ENCODE measurements around the gene ARHGAP26. TPM values are rescaled to one million over a fixed set of nuclear protein-coding genes. Genes with fewer than 3 reads are reported as not detected.
A peak's percentile ranks its signal among the peaks of the same experiment; 100 is the strongest.

ARHGAP26 gene
- total RNA-seq, 1 experiment from 2014 or later, result 34.5 TPM

- BruUV-seq (replicated peaks), result no TSS peak
These were observed 152.2 kb downstream of the ARHGAP26 start for GRCh38 chr5:142922223-142922952.

More at GRCh38 chr5:142922223-142922952, 152.2 kb downstream of the ARHGAP26 start:
- TF ChIP-seq ELF1 (IDR thresholded peaks at IDR 0.05; ENCODE audit: borderline replicate concordance, low read depth) (no peak), RAD21 (IDR thresholded peaks at IDR 0.05; ENCODE audit: low read depth) (peak; percentile 69)
- TF ChIP-seq, protein P1, sequence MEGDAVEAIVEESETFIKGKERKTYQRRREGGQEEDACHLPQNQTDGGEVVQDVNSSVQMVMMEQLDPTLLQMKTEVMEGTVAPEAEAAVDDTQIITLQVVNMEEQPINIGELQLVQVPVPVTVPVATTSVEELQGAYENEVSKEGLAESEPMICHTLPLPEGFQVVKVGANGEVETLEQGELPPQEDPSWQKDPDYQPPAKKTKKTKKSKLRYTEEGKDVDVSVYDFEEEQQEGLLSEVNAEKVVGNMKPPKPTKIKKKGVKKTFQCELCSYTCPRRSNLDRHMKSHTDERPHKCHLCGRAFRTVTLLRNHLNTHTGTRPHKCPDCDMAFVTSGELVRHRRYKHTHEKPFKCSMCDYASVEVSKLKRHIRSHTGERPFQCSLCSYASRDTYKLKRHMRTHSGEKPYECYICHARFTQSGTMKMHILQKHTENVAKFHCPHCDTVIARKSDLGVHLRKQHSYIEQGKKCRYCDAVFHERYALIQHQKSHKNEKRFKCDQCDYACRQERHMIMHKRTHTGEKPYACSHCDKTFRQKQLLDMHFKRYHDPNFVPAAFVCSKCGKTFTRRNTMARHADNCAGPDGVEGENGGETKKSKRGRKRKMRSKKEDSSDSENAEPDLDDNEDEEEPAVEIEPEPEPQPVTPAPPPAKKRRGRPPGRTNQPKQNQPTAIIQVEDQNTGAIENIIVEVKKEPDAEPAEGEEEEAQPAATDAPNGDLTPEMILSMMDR (IDR thresholded peaks at IDR 0.05 in 2 of 3, conservative IDR thresholded peaks at IDR 0.05 in 1 of 3; ENCODE audit: borderline replicate concordance in 1 of 3, insufficient read depth in 1 of 3, low read depth in 2 of 3, low read length in 2 of 3), result peak; percentile 35 to 56 (median 51); a peak in 5 of 6 replicates
- RAD21 ChIA-PET (ENCODE audit: low non-redundant PET in 1 of 2, low total read pairs in 2 of 2, uncharacterized antibody in 2 of 2, unreplicated experiment in 2 of 2), result no interaction called here
- no peak overlapping the region for H3K27ac ChIP-seq (ENCODE audit: low read depth, low read length)
- no peaks in the 10 kb centered on the region for H3K4me1 ChIP-seq (ENCODE audit: control insufficient read depth in 1 of 2, insufficient read depth in 2 of 2, low read length in 2 of 2)
- DNase-seq (ENCODE audit: low read depth, low spot score), result no peak
- no peaks in the 10 kb centered on the region for H4K20me1 ChIP-seq (ENCODE audit: insufficient read depth)
- CTCF ChIA-PET, result interaction anchor here (1.0 to 1.7 kb wide), 2 partner anchors 34 to 43 kb away, joined by 3 to 7 read pairs; no protein-coding TSS in a partner anchor
- intact Hi-C loops (cut with micrococcal nuclease), result loop anchor here (1.0 to 5.0 kb wide), 3 partner anchors 43 to 1260 kb away; no protein-coding TSS in a partner anchor
- POLR2A ChIA-PET, result no interaction called here
- no peaks in the 10 kb centered on the region for H3K9me3 ChIP-seq (ENCODE audit: control insufficient read depth in 1 of 2, insufficient read depth in 1 of 2, low read depth in 1 of 2, low read length in 2 of 2)
- no peak overlapping the region for H2AFZ ChIP-seq (ENCODE audit: low read depth, low read length, poor library complexity, severe bottlenecking)
- peak; percentile 75 for ATAC-seq
- H3K9ac ChIP-seq (ENCODE audit: low read length), result no peak overlapping the region
- no peaks in the 10 kb centered on the region for H3K9me2 ChIP-seq (ENCODE audit: insufficient read depth)
- no peaks in the 10 kb centered on the region for H3K79me2 ChIP-seq (ENCODE audit: insufficient read depth, low read length)
- H3K36me3 ChIP-seq (ENCODE audit: control insufficient read depth in 1 of 2, insufficient read depth in 2 of 2, low read length in 2 of 2), result no peaks in the 10 kb centered on the region
- no peak overlapping the region for H3K4me2 ChIP-seq (ENCODE audit: low read length)
- H3K27me3 ChIP-seq (ENCODE audit: insufficient read depth, low read length), result no peaks in the 10 kb centered on the region
- H3K4me3 ChIP-seq (replicated peaks in 1 of 2; ENCODE audit: low read depth in 1 of 2, low read length in 2 of 2), result no peak overlapping the region
